Measurements from ENCODE around the gene STEAP1.

DNA sequence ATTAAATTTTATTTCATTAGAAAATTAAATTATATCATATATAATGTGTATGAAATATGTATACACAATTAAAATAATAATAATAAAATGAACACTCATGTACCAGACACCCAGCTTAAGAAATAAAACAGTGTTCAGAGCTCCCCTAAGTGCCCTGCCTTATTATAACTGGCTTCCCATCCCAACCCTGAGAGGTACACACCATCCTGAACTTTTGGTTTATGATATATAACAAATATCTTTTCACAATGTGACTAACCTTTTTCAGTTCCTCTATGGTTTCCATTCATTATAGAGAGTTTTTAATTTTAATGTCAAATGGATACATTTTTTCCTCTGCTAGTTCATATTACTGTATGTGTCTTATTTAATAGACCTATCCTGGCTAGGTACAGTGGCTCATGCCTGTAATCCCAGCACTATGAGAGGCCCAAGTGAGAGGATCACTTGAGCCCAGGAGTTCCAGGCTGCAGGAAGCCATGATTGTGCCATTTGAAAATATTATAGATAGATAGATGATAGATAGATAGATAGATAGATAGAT, 33.3 kb downstream of the STEAP1 start:
- TF ChIP-seq, protein P1, sequence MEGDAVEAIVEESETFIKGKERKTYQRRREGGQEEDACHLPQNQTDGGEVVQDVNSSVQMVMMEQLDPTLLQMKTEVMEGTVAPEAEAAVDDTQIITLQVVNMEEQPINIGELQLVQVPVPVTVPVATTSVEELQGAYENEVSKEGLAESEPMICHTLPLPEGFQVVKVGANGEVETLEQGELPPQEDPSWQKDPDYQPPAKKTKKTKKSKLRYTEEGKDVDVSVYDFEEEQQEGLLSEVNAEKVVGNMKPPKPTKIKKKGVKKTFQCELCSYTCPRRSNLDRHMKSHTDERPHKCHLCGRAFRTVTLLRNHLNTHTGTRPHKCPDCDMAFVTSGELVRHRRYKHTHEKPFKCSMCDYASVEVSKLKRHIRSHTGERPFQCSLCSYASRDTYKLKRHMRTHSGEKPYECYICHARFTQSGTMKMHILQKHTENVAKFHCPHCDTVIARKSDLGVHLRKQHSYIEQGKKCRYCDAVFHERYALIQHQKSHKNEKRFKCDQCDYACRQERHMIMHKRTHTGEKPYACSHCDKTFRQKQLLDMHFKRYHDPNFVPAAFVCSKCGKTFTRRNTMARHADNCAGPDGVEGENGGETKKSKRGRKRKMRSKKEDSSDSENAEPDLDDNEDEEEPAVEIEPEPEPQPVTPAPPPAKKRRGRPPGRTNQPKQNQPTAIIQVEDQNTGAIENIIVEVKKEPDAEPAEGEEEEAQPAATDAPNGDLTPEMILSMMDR (IDR thresholded peaks at IDR 0.05; ENCODE audit: low read depth, low read length, poor library complexity, severe bottlenecking), result no peak
- TF ChIP-seq EZH2phosphoT487 (IDR thresholded peaks at IDR 0.05; ENCODE audit: borderline replicate concordance, low read length), result no peak
